RWPE2 (cell line): ENCODE data around the gene SLC5A10.

Source experiments
- ATAC-seq: fragments of 200-7000 bp; cut with Tn5 transposase; 3 replicates; pipeline ENCODE4 v1.9.1; 2021; ENCODE audit warnings: low read depth
- DNase-seq: peaks from one replicate; pipeline ENCODE4 v3.0.0-alpha.2; 2020; ENCODE audit warnings: low spot score
- H3K27ac ChIP-seq: fragments of 450-650 bp; 2 replicates; pipeline ENCODE4 v1.5.1; 2017; ENCODE audit warnings: mild to moderate bottlenecking; ENCODE audit not compliant: poor library complexity, severe bottlenecking
- H3K27me3 ChIP-seq: fragments of 250-450 bp; sonication (Bioruptor Pico); 2 replicates; pipeline ENCODE4 v1.5.1; 2021; ENCODE audit warnings: mild to moderate bottlenecking, moderate library complexity; ENCODE audit not compliant: insufficient read depth, poor library complexity, severe bottlenecking
- H3K36me3 ChIP-seq: fragments of 250-450 bp; sonication (Bioruptor Pico); 2 replicates; pipeline ENCODE4 v1.5.1; 2020; ENCODE audit warnings: low read depth, mild to moderate bottlenecking, moderate library complexity
- H3K4me1 ChIP-seq: fragments of 250-450 bp; sonication (Bioruptor Pico); 2 replicates; pipeline ENCODE4 v1.5.1; 2021; ENCODE audit warnings: mild to moderate bottlenecking, moderate library complexity; ENCODE audit not compliant: insufficient read depth, poor library complexity, severe bottlenecking
- H3K4me3 ChIP-seq: fragments of 250-450 bp; sonication (Bioruptor Pico); 2 replicates; pipeline ENCODE4 v1.5.1; 2021; ENCODE audit warnings: mild to moderate bottlenecking, moderate library complexity; ENCODE audit not compliant: severe bottlenecking
- H3K9me3 ChIP-seq: fragments of 250-450 bp; sonication (Bioruptor Pico); 2 replicates; pipeline ENCODE4 v1.5.1; 2021; ENCODE audit warnings: mild to moderate bottlenecking, moderate library complexity; ENCODE audit not compliant: severe bottlenecking
- CTCF ChIP-seq: fragments of 450-650 bp; IDR thresholded peaks from one replicate; pipeline ENCODE4 v1.5.1; 2017; ENCODE audit warnings: mild to moderate bottlenecking, moderate library complexity; ENCODE audit not compliant: poor library complexity, severe bottlenecking

The SLC5A10 gene

GRCh38 chr17:18970582-18971480 is 18.9 kb downstream of the SLC5A10 start:
- H3K27me3 ChIP-seq, result no peaks in the 10 kb centered on the region
- no peak for ATAC-seq
- no peak overlapping the region for H3K27ac ChIP-seq
- H3K4me1 ChIP-seq, result peaks cover 29% of the 10 kb centered on the region
- TF ChIP-seq CTCF, result no peak
- H3K9me3 ChIP-seq, result no peaks in the 10 kb centered on the region
- H3K4me3 ChIP-seq, result no peak overlapping the region
- peaks cover 50% of the 10 kb centered on the region for H3K36me3 ChIP-seq
- DNase-seq, result no peak

- Histone ChIP-seq H3K4me3 (no peak overlapping the region), H3K36me3 (peaks cover 57% of the 10 kb centered on the region), H3K9me3 (no peaks in the 10 kb centered on the region), H3K27ac (no peak overlapping the region), H3K4me1 (peaks cover 29% of the 10 kb centered on the region), H3K27me3 (no peaks in the 10 kb centered on the region)
- TF ChIP-seq CTCF, result no peak
- no peak for DNase-seq
- no peak for ATAC-seq
Measured at GRCh38 chr17:18971801-18972200, 19.8 kb downstream of the SLC5A10 start.

- Histone ChIP-seq H3K36me3 (peaks cover 79% of the 10 kb centered on the region), H3K27ac (no peak overlapping the region)
Measured at GRCh38 chr17:18974407-18975149, 22.6 kb downstream of the SLC5A10 start.

GRCh38 chr17:18975597-18975996 is 23.6 kb downstream of the SLC5A10 start:
- H3K4me3 ChIP-seq, result no peak overlapping the region
- H3K9me3 ChIP-seq, result no peaks in the 10 kb centered on the region
- no peak overlapping the region for H3K27ac ChIP-seq
- ATAC-seq, result no peak
- H3K27me3 ChIP-seq, result no peaks in the 10 kb centered on the region
- H3K4me1 ChIP-seq, result no peaks in the 10 kb centered on the region
- DNase-seq, result no peak
- peaks cover 79% of the 10 kb centered on the region for H3K36me3 ChIP-seq
- TF ChIP-seq CTCF, result no peak

More at GRCh38 chr17:18974407-18975149, 22.6 kb downstream of the SLC5A10 start:
- DNase-seq (no peak), ATAC-seq (no peak)
- TF ChIP-seq CTCF, result no peak
- Histone ChIP-seq H3K27me3 (no peaks in the 10 kb centered on the region), H3K4me1 (peaks cover 5% of the 10 kb centered on the region), H3K9me3 (no peaks in the 10 kb centered on the region), H3K4me3 (no peak overlapping the region)
